GM18907 (cell line): ENCODE measurements around the gene SMIM14.
"Not testable (repeated sequence)": the region's sequence is repeated elsewhere in the genome, so short reads cannot be mapped to it uniquely, and the experiment has no call there.

Source experiments
- ATAC-seq: cut with Tn5 transposase; IDR thresholded peaks from one replicate; pipeline ENCODE4 v1.9.1; 2021; ENCODE audit warnings: mild to moderate bottlenecking, moderate library complexity; ENCODE audit not compliant: unreplicated experiment

The SMIM14 gene

GRCh38 chr4:39541987-39542610, 96.6 kb downstream of the SMIM14 start:
- no peak for ATAC-seq

GRCh38 chr4:39539089-39539611, 99.5 kb downstream of the SMIM14 start:
- ATAC-seq, result no peak

- no peak for ATAC-seq
Measured at GRCh38 chr4:39533541-39533940, 105.1 kb downstream of the SMIM14 start.

GRCh38 chr4:39532237-39532636, 106.4 kb downstream of the SMIM14 start:
- ATAC-seq, result not testable (repeated sequence)

GRCh38 chr4:39530682-39531081, 108.0 kb downstream of the SMIM14 start:
- ATAC-seq, result no peak

GRCh38 chr4:39529534-39529933, 109.1 kb downstream of the SMIM14 start:
- ATAC-seq, result no peak

- no peak for ATAC-seq
Measured at GRCh38 chr4:39528061-39528465, 110.6 kb downstream of the SMIM14 start.

GRCh38 chr4:39527296-39528060, 111.2 kb downstream of the SMIM14 start, which contains the start of gene UGDH:
Gene UGDH (minus strand): TSS chr4:39527439. CDS start chr4:39521512, 5,927 bp downstream.
- ATAC-seq, result peak; percentile 98

- ATAC-seq, result peak; percentile 27
Measured at GRCh38 chr4:39526765-39527295, 111.8 kb downstream of the SMIM14 start.

GRCh38 chr4:39525822-39526690, 112.6 kb downstream of the SMIM14 start:
- ATAC-seq, result no peak

GRCh38 chr4:39524161-39524957, 114.3 kb downstream of the SMIM14 start:
- ATAC-seq, result no peak

GRCh38 chr4:39522068-39522467, 116.6 kb downstream of the SMIM14 start:
- ATAC-seq, result no peak

GRCh38 chr4:39521253-39521919, 117.3 kb downstream of the SMIM14 start:
- no peak for ATAC-seq

- no peak for ATAC-seq
Measured at GRCh38 chr4:39518484-39518883, 120.2 kb downstream of the SMIM14 start.

GRCh38 chr4:39516407-39516966, 122.2 kb downstream of the SMIM14 start:
- no peak for ATAC-seq

GRCh38 chr4:39515669-39516401, 122.8 kb downstream of the SMIM14 start:
- not testable (repeated sequence) for ATAC-seq

GRCh38 chr4:39514888-39515401, 123.7 kb downstream of the SMIM14 start:
- no peak for ATAC-seq

GRCh38 chr4:39514266-39514665, 124.4 kb downstream of the SMIM14 start:
- ATAC-seq, result not testable (repeated sequence)
